Measurements from ENCODE around the gene CKAP2L. TPM values are rescaled to one million over a fixed set of nuclear protein-coding genes. Genes with fewer than 3 reads are reported as not detected.

The CKAP2L gene
- total and polyA plus RNA-seq, 9 of the 15 experiments (the other 6 are each of a cell fraction or from before 2014, with no cell fraction given) = 10.4 to 21.9 (median 14.2) TPM

DNA sequence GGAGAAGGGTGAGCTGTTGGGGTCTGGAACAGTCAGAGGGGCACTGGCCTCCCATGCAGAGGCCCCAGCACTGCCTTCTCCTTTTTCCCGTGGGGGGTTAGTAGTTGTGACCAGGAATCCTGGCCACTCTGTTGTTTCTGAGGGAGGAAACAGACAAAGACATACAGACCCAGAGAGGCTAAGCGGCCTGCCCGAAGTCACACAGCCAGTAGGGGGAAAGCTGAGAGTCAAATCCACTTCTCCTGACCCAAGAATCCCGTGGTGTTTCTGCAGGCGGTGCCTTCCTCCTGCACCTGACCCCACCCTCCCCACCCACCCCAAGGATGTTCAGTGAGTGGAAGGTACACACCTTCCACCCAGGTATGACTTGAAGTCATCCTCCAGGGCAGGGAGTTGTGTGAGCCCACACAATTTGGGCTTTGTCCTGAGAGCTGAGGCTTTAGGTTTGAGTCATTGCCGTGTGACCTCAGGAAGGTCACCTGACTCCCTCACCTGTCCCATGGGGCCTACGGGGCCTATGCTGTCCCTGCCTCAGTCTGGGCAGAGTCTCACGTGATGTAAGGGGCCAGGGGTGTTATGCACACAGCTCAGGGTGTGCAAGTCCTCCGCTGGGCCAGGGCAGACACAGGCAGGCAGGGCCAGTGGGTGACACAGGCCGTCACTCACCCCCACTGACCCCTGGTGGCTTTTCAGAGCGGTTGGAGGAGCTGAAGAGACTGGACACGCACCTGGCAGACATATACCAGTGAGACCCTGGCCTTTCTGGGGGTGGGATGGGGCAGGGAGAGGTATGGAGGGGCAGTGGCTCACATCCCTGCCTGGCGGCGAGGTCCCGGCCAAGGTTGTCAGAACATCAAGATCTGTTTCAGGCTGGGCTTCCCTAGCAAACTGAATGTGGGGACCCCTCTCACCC is 38.6 kb downstream of the CKAP2L start (continued):
- TF ChIP-seq, protein P1, sequence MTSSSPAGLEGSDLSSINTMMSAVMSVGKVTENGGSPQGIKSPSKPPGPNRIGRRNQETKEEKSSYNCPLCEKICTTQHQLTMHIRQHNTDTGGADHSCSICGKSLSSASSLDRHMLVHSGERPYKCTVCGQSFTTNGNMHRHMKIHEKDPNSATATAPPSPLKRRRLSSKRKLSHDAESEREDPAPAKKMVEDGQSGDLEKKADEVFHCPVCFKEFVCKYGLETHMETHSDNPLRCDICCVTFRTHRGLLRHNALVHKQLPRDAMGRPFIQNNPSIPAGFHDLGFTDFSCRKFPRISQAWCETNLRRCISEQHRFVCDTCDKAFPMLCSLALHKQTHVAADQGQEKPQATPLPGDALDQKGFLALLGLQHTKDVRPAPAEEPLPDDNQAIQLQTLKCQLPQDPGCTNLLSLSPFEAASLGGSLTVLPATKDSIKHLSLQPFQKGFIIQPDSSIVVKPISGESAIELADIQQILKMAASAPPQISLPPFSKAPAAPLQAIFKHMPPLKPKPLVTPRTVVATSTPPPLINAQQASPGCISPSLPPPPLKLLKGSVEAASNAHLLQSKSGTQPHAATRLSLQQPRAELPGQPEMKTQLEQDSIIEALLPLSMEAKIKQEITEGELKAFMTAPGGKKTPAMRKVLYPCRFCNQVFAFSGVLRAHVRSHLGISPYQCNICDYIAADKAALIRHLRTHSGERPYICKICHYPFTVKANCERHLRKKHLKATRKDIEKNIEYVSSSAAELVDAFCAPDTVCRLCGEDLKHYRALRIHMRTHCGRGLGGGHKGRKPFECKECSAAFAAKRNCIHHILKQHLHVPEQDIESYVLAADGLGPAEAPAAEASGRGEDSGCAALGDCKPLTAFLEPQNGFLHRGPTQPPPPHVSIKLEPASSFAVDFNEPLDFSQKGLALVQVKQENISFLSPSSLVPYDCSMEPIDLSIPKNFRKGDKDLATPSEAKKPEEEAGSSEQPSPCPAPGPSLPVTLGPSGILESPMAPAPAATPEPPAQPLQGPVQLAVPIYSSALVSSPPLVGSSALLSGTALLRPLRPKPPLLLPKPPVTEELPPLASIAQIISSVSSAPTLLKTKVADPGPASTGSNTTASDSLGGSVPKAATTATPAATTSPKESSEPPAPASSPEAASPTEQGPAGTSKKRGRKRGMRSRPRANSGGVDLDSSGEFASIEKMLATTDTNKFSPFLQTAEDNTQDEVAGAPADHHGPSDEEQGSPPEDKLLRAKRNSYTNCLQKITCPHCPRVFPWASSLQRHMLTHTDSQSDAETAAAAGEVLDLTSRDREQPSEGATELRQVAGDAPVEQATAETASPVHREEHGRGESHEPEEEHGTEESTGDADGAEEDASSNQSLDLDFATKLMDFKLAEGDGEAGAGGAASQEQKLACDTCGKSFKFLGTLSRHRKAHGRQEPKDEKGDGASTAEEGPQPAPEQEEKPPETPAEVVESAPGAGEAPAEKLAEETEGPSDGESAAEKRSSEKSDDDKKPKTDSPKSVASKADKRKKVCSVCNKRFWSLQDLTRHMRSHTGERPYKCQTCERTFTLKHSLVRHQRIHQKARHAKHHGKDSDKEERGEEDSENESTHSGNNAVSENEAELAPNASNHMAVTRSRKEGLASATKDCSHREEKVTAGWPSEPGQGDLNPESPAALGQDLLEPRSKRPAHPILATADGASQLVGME (CRISPR knock-in tag; IDR thresholded peaks at IDR 0.05) = no peak
- TF ChIP-seq DNMT1 (IDR thresholded peaks at IDR 0.05) (no peak), HMGN3 (IDR thresholded peaks at IDR 0.05; ENCODE audit: borderline replicate concordance, extremely low read depth, insufficient read length, low read depth, low read length) (peak; percentile 1), SMARCA4 (IDR thresholded peaks at IDR 0.05) (no peak), PTBP1 (IDR thresholded peaks at IDR 0.05; ENCODE audit: low read depth, low read length) (no peak), DIDO1 (tag; IDR thresholded peaks at IDR 0.05; ENCODE audit: low read depth) (no peak), ZNF75A (CRISPR knock-in tag; IDR thresholded peaks at IDR 0.05) (no peak), SRSF3 (IDR thresholded peaks at IDR 0.05; ENCODE audit: insufficient read depth, low read length) (no peak)
- TF ChIP-seq, protein P2, sequence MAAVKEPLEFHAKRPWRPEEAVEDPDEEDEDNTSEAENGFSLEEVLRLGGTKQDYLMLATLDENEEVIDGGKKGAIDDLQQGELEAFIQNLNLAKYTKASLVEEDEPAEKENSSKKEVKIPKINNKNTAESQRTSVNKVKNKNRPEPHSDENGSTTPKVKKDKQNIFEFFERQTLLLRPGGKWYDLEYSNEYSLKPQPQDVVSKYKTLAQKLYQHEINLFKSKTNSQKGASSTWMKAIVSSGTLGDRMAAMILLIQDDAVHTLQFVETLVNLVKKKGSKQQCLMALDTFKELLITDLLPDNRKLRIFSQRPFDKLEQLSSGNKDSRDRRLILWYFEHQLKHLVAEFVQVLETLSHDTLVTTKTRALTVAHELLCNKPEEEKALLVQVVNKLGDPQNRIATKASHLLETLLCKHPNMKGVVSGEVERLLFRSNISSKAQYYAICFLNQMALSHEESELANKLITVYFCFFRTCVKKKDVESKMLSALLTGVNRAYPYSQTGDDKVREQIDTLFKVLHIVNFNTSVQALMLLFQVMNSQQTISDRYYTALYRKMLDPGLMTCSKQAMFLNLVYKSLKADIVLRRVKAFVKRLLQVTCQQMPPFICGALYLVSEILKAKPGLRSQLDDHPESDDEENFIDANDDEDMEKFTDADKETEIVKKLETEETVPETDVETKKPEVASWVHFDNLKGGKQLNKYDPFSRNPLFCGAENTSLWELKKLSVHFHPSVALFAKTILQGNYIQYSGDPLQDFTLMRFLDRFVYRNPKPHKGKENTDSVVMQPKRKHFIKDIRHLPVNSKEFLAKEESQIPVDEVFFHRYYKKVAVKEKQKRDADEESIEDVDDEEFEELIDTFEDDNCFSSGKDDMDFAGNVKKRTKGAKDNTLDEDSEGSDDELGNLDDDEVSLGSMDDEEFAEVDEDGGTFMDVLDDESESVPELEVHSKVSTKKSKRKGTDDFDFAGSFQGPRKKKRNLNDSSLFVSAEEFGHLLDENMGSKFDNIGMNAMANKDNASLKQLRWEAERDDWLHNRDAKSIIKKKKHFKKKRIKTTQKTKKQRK (IDR thresholded peaks at IDR 0.05; ENCODE audit: borderline replicate concordance, low read depth, low read length) = no peak
- TF ChIP-seq, protein P3, sequence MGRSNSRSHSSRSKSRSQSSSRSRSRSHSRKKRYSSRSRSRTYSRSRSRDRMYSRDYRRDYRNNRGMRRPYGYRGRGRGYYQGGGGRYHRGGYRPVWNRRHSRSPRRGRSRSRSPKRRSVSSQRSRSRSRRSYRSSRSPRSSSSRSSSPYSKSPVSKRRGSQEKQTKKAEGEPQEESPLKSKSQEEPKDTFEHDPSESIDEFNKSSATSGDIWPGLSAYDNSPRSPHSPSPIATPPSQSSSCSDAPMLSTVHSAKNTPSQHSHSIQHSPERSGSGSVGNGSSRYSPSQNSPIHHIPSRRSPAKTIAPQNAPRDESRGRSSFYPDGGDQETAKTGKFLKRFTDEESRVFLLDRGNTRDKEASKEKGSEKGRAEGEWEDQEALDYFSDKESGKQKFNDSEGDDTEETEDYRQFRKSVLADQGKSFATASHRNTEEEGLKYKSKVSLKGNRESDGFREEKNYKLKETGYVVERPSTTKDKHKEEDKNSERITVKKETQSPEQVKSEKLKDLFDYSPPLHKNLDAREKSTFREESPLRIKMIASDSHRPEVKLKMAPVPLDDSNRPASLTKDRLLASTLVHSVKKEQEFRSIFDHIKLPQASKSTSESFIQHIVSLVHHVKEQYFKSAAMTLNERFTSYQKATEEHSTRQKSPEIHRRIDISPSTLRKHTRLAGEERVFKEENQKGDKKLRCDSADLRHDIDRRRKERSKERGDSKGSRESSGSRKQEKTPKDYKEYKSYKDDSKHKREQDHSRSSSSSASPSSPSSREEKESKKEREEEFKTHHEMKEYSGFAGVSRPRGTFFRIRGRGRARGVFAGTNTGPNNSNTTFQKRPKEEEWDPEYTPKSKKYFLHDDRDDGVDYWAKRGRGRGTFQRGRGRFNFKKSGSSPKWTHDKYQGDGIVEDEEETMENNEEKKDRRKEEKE (IDR thresholded peaks at IDR 0.05; ENCODE audit: borderline replicate concordance in 1 of 2, control insufficient read depth in 1 of 2, low read depth in 2 of 2, low read length in 1 of 2) = no peak
- TF ChIP-seq, protein P4, sequence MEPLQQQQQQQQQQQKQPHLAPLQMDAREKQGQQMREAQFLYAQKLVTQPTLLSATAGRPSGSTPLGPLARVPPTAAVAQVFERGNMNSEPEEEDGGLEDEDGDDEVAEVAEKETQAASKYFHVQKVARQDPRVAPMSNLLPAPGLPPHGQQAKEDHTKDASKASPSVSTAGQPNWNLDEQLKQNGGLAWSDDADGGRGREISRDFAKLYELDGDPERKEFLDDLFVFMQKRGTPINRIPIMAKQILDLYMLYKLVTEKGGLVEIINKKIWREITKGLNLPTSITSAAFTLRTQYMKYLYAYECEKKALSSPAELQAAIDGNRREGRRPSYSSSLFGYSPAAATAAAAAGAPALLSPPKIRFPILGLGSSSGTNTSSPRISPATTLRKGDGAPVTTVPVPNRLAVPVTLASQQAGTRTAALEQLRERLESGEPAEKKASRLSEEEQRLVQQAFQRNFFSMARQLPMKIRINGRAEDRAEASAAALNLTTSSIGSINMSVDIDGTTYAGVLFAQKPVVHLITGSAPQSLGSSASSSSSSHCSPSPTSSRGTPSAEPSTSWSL (CRISPR knock-in tag; IDR thresholded peaks at IDR 0.05; ENCODE audit: borderline replicate concordance) = no peak
